CD4-positive, alpha-beta memory T cell (primary cell): ENCODE results near the gene ZMYND15. TPM values are rescaled to one million over a fixed set of nuclear protein-coding genes. Genes with fewer than 3 reads are reported as not detected.
A peak's percentile ranks its signal among the peaks of the same experiment; 100 is the strongest.

Source experiments
- CTCF ChIA-PET: fragments of 350-600 bp; sonication (Branson Sonifier 250); formaldehyde crosslinking; loops from one replicate; lab custom pipeline; 2021; ENCODE audit warnings: inconsistent platforms; ENCODE audit not compliant: partially characterized antibody; lab: Charles Lee
- POLR2A ChIA-PET: fragments of 350-600 bp; sonication (Branson Sonifier 250); formaldehyde crosslinking; loops from one replicate; lab custom pipeline; 2021; ENCODE audit not compliant: partially characterized antibody; lab: Charles Lee
- DNase-seq, 5 donors: peaks; one replicate each; pipeline versions ENCODE4 v3.0.0 to v3.0.0-alpha.2; 2020 to 2022; ENCODE audit warnings: mixed read lengths in 1 of 5
- H3K27ac ChIP-seq: one replicate; pipeline ENCODE4 v1.7.0; 2013; ENCODE audit warnings: low read depth, low read length
- H3K27me3 ChIP-seq: 2 replicates; pipeline ENCODE4 v1.7.0; 2013; ENCODE audit warnings: mild to moderate bottlenecking, low read length, moderate library complexity; ENCODE audit not compliant: insufficient read depth
- H3K36me3 ChIP-seq: 2 replicates; pipeline ENCODE4 v1.7.0; 2013; ENCODE audit warnings: mild to moderate bottlenecking, low read length, moderate library complexity; ENCODE audit not compliant: insufficient read depth
- H3K4me1 ChIP-seq: 2 replicates; pipeline ENCODE4 v1.7.0; 2013; ENCODE audit warnings: mild to moderate bottlenecking, low read length, moderate library complexity; ENCODE audit not compliant: insufficient read depth
- H3K4me3 ChIP-seq, 2 donors: one replicate each; pipeline ENCODE4 v1.7.0; 2013; ENCODE audit warnings: low read length in 2 of 2, mild to moderate bottlenecking in 1 of 2
- H3K9me3 ChIP-seq, 2 donors: one replicate each; pipeline ENCODE4 v1.7.0; 2013; ENCODE audit warnings: low read length in 2 of 2, control low read depth in 1 of 2; ENCODE audit not compliant: control insufficient read depth in 1 of 2
- H3K27ac Mint-ChIP-seq, 7 donors: one replicate each; pipeline ENCODE4 v1.8.0; 2020 to 2021; ENCODE audit warnings: mixed read lengths in 7 of 7, mild to moderate bottlenecking in 6 of 7, inconsistent platforms in 3 of 7, moderate library complexity in 3 of 7
- H3K27me3 Mint-ChIP-seq, 2 donors: one replicate each; pipeline ENCODE4 v1.8.0; 2020 to 2021; ENCODE audit warnings: mixed read lengths in 2 of 2
- H3K36me3 Mint-ChIP-seq, 2 donors: one replicate each; pipeline ENCODE4 v1.8.0; 2020 to 2021; ENCODE audit warnings: mixed read lengths in 2 of 2, inconsistent platforms in 1 of 2, mild to moderate bottlenecking in 1 of 2
- H3K4me1 Mint-ChIP-seq, 4 donors: one replicate each; pipeline ENCODE4 v1.8.0; 2020 to 2021; ENCODE audit warnings: mixed read lengths in 4 of 4, mild to moderate bottlenecking in 1 of 4
- H3K4me3 Mint-ChIP-seq, 8 donors: one replicate each; pipeline ENCODE4 v1.8.0; 2020 to 2021; ENCODE audit warnings: mixed read lengths in 8 of 8, mild to moderate bottlenecking in 7 of 8, moderate library complexity in 6 of 8, inconsistent platforms in 3 of 8
- H3K9me3 Mint-ChIP-seq, 8 donors: one replicate each; pipeline ENCODE4 v1.8.0; 2020 to 2021; ENCODE audit warnings: mixed read lengths in 8 of 8, mild to moderate bottlenecking in 5 of 8, inconsistent platforms in 3 of 8, moderate library complexity in 1 of 8
- intact Hi-C: fragments of 100-400 bp; cut with micrococcal nuclease; formaldehyde crosslinking; loops from one replicate; pipeline ENCODE4 v1.15.1; 2023
- polyA plus RNA-seq, 2 donors: library from polyadenylated mRNA; unstranded; fragments of 300-500 nt; fragmentation: Illumina TruSeq; gene quantifications; one replicate each; pipeline ENCODE4 v1.2.3, GENCODE V29; 2021
- total RNA-seq, 2 experiments: library from RNA; stranded (reverse); gene quantifications; one replicate each; pipeline ENCODE4 v1.2.3, GENCODE V29; 2021

The ZMYND15 gene
- total and polyA plus RNA-seq, 4 experiments from 2014 or later: 0.15 to 0.44 (median 0.41) TPM; not detected in 1

DNA sequence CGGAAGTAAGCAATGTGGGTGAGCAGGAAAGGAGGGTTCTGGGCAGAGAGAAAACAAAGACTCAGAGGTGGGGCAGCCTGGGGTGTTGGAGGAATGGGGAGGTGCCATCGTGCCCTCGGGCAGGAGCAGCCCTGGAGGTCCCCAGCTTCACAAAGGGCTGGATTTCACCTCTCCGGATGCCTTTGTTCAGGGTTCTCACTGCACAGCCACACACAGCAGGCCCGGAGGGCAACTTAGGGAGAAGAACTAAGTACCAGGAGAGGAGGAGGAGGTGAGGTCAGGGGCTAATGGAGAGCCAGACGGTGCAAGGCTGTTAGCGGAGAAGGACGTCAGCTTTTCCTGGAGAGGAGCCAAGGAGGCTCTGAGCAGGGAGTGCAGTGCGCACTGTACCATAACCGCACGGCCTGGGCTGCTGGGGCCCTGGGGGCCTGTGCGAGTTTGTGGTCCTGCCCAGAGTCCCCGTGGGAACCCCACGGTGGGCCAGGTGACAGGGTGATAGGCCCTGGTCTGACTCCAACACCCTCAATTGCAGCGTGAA lies 19.9 kb upstream of the ZMYND15 start:
- Mint-ChIP-seq H3K27ac (peak overlapping the region in 4 of 7 donors; percentile 1 to 69 (median 61)), H3K27me3 (no peaks in the 10 kb centered on the region), H3K4me1 (peaks cover 14 to 29% (median 18%) of the 10 kb centered on the region in 4 donors), H3K4me3 (no peak overlapping the region), H3K36me3 (peaks cover 40 to 51% of the 10 kb centered on the region in 2 donors), H3K9me3 (no peaks in the 10 kb centered on the region)
- Histone ChIP-seq H3K27ac (no peak overlapping the region), H3K27me3 (no peaks in the 10 kb centered on the region), H3K4me3 (no peak overlapping the region), H3K9me3 (no peaks in the 10 kb centered on the region), H3K36me3 (peaks cover 45% of the 10 kb centered on the region), H3K4me1 (peaks cover 22% of the 10 kb centered on the region)
- intact Hi-C loops: no loop called here
- ChIA-PET CTCF (no interaction called here), POLR2A (interaction anchor here (1.0 to 2.9 kb wide), 2 partner anchors 8 to 11 kb away, joined by 5 to 11 read pairs; partner anchors contain the start of gene MED11)
- no peak for DNase-seq

DNA sequence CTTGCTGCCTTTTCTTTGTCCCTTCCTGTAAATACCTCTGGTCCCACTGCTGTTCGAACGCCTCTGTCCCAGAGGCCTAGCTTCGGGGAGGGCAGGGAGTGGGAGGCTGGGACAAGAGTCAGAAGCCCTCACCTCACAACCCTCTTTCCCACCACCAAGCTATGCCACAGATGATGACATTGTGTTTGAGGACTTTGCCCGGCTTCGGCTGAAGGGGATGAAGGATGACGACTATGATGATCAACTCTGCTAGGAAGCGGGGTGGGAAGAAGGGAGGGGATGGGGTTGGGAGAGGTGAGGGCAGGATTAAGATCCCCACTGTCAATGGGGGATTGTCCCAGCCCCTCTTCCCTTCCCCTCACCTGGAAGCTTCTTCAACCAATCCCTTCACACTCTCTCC lies 18.8 kb upstream of the ZMYND15 start:
- Mint-ChIP-seq H3K4me3 (no peak overlapping the region), H3K27me3 (no peaks in the 10 kb centered on the region), H3K27ac (peak overlapping the region in 3 of 7 donors; percentile 62 to 70 (median 65)), H3K9me3 (no peaks in the 10 kb centered on the region), H3K36me3 (peaks cover 35 to 42% of the 10 kb centered on the region in 2 donors), H3K4me1 (peaks cover 4 to 19% (median 8%) of the 10 kb centered on the region in 4 donors)
- DNase-seq: no peak
- CTCF ChIA-PET: no interaction called here
- intact Hi-C loops: no loop called here
- H3K27ac ChIP-seq: no peak overlapping the region
- no peaks in the 10 kb centered on the region for H3K27me3 ChIP-seq
- H3K9me3 ChIP-seq: no peaks in the 10 kb centered on the region
- H3K4me3 ChIP-seq: no peak overlapping the region
- peaks cover 12% of the 10 kb centered on the region for H3K4me1 ChIP-seq
- POLR2A ChIA-PET: interaction anchor here (2.5 to 2.9 kb wide), 2 partner anchors 9 to 10 kb away, joined by 11 to 27 read pairs; partner anchors contain the start of genes ARRB2 and MED11
- H3K36me3 ChIP-seq: peaks cover 45% of the 10 kb centered on the region

DNA sequence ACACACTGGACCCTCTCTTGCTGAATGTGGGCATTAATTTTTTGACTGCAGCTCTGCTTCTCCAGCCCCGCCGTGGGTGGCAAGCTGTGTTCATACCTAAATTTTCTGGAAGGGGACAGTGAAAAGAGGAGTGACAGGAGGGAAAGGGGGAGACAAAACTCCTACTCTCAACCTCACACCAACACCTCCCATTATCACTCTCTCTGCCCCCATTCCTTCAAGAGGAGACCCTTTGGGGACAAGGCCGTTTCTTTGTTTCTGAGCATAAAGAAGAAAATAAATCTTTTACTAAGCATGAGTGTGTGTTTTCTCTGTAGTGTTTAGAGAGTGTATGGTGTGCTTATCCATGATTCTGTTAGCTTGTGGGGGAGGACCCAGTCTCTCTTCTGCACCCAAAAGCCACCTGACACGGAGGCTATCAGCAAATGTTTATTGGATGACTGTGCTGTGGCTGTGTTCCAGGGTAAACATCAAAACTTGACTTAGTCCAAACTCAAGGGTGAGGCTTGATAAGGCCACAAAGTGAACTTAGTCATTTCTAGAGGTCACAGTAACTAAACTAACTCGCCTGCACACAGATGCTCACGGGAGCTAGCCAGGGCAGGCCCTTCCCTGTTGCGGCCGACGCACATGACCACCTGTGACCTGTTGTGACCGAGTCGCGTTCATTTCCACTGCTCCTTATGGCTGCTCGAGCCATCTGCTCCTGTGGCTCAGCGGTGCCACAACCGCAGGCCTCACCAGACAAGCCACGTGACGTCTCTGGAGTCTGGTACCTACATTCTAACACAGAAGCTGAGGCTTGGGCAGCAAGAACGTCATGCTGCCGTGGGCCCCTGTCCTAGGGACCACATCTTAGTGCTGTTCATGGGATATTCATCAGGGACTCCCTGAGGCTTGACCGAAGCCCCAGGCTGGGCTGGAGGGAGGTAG lies 18.2 kb upstream of the ZMYND15 start:
- no peak overlapping the region for H3K27ac ChIP-seq
- ChIA-PET CTCF (no interaction called here), POLR2A (interaction anchor here (0.5 to 2.9 kb wide), 5 partner anchors 10 to 149 kb away, joined by 3 to 27 read pairs (median 5); partner anchors contain the start of genes ARRB2 and MED11)
- no peaks in the 10 kb centered on the region for H3K27me3 ChIP-seq
- H3K4me1 ChIP-seq: peaks cover 6% of the 10 kb centered on the region
- H3K4me3 ChIP-seq: no peak overlapping the region
- Mint-ChIP-seq H3K27me3 (no peaks in the 10 kb centered on the region), H3K4me1 (peaks cover 3 to 15% (median 6%) of the 10 kb centered on the region in 4 donors), H3K27ac (peak overlapping the region in 6 of 7 donors; percentile 16 to 70 (median 62)), H3K9me3 (no peaks in the 10 kb centered on the region), H3K36me3 (peaks cover 35 to 39% of the 10 kb centered on the region in 2 donors), H3K4me3 (peak overlapping the region in 1 of 8 donors; percentile 20)
- no peak for DNase-seq
- H3K9me3 ChIP-seq: no peaks in the 10 kb centered on the region
- H3K36me3 ChIP-seq: peaks cover 45% of the 10 kb centered on the region
- intact Hi-C loops: no loop called here

DNA sequence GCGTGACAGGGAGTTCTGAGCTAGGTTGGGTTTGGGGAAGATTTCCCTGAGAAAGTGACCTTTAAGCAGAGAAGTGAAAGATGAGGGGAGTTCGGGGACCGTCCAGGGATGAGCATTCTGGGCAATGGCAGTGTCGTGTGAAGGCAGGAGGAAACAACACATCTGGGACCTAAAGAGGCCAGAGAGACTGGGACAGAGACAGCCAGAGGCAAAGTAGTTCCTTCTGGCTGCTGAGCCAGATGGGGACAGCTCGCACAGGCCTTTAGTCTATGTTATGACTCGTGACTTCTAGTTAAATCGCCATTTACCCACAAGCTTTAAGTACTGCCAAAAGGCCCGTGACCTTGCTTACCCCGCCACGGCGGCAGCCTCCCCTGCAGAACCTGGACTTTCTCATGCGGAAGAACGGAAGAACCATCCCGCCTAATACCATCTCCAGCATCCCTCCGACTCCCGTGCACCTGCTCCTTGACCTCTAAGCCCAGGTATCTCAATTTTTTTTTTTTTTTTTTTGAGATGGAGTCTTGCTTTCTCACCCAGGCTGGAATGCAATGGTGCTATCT lies 16.9 kb upstream of the ZMYND15 start:
- H3K36me3 Mint-ChIP-seq: peaks cover 27 to 33% of the 10 kb centered on the region in 2 donors

DNA sequence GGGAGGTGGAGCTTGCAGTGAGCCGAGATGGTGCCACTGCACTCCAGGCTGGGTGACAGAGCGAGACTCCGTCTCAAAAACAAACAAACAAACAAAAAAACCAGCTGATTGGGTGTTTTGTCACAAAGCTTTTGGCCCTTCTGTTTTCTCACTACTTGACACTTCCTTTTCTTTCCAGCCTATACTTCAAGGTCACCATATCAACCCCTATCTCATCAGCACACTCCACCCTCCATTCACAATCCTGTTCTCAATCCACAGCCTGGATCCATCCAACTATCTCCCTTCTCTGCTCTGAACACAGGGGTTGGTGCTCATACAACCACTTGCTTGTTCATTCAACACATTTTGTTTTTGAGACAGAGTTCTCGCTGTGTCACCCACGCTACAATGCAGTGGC lies 15.0 kb upstream of the ZMYND15 start:
- Mint-ChIP-seq H3K27me3 (no peaks in the 10 kb centered on the region), H3K36me3 (peaks cover 19 to 20% of the 10 kb centered on the region in 2 donors), H3K9me3 (no peaks in the 10 kb centered on the region), H3K27ac (no peak overlapping the region), H3K4me1 (peaks cover 0 to 15% (median 2%) of the 10 kb centered on the region in 4 donors), H3K4me3 (no peak overlapping the region)
- no peak overlapping the region for H3K4me3 ChIP-seq
- H3K4me1 ChIP-seq: no peaks in the 10 kb centered on the region
- no peak for DNase-seq
- no peak overlapping the region for H3K27ac ChIP-seq
- peaks cover 14% of the 10 kb centered on the region for H3K36me3 ChIP-seq
- POLR2A ChIA-PET: interaction anchor here (0.5 to 1.1 kb wide), 4 partner anchors 9 to 240 kb away, joined by 3 to 5 read pairs (median 3); partner anchors contain the start of gene ARRB2
- H3K27me3 ChIP-seq: no peaks in the 10 kb centered on the region
- CTCF ChIA-PET: no interaction called here
- intact Hi-C loops: no loop called here
- no peaks in the 10 kb centered on the region for H3K9me3 ChIP-seq

More for the DNA sequence above, 16.9 kb upstream of the ZMYND15 start:
- Mint-ChIP-seq H3K4me1 (peaks cover 0 to 15% (median 4%) of the 10 kb centered on the region in 4 donors), H3K27me3 (no peaks in the 10 kb centered on the region), H3K4me3 (no peak overlapping the region), H3K9me3 (no peaks in the 10 kb centered on the region), H3K27ac (peak overlapping the region in 4 of 7 donors; percentile 4 to 70 (median 24))
- POLR2A ChIA-PET: interaction anchor here (0.8 to 2.9 kb wide), 5 partner anchors 8 to 12 kb away, joined by 3 to 27 read pairs (median 5); partner anchors contain the start of genes ARRB2 and MED11
- intact Hi-C loops: no loop called here
- no peak overlapping the region for H3K27ac ChIP-seq
- no peaks in the 10 kb centered on the region for H3K9me3 ChIP-seq
- no peaks in the 10 kb centered on the region for H3K27me3 ChIP-seq
- H3K4me3 ChIP-seq: no peak overlapping the region
- H3K4me1 ChIP-seq: no peaks in the 10 kb centered on the region
- no peak for DNase-seq
- H3K36me3 ChIP-seq: peaks cover 33% of the 10 kb centered on the region
- CTCF ChIA-PET: no interaction called here

DNA sequence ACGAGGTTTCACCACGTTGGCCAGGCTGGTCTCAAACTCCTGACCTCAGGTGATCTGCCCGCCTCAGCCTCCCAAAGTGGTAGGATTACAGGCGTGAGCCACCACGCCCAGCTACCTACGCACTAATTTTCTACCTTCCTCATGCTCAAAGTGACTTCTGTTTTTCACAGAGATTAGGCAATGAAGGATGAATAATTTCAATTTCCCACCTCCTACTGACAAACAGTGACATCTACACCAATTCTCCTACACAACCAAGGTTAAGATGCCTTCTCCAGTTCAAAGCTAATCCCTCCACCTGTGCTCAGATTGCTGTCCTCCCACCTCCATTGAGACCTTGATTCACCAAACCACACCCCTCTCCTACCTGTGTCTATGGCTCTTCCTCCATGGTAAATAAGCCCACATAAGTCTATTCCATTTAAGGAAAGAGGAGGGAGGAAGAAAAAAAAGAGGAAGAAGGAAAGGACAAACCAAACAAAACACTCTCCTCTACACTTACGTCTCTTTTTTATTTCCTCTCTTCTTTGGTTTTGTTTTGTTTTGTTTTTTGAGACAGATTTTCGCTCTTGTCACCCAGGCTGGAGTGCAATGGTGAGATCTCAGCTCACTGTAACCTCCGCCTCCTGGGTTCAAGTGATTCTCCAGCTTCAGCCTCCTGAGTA lies 13.9 kb upstream of the ZMYND15 start:
- CTCF ChIA-PET: interaction anchor here (1.7 kb wide), 1 partner anchor 173 kb away, joined by 5 read pairs; the partner anchor contains the start of gene C17orf107
- Mint-ChIP-seq H3K27ac (no peak overlapping the region), H3K9me3 (no peaks in the 10 kb centered on the region), H3K36me3 (peaks cover 9 to 12% of the 10 kb centered on the region in 2 donors), H3K27me3 (no peaks in the 10 kb centered on the region), H3K4me1 (peaks cover 4 to 19% (median 6%) of the 10 kb centered on the region in 4 donors), H3K4me3 (no peak overlapping the region)
- intact Hi-C loops: no loop called here
- Histone ChIP-seq H3K4me3 (no peak overlapping the region), H3K9me3 (no peaks in the 10 kb centered on the region), H3K36me3 (peaks cover 4% of the 10 kb centered on the region), H3K27me3 (no peaks in the 10 kb centered on the region), H3K27ac (no peak overlapping the region), H3K4me1 (peaks cover 4% of the 10 kb centered on the region)
- POLR2A ChIA-PET: no interaction called here
- DNase-seq: no peak
